Right lobe of liver (tissue), 4 donors: Measurements from ENCODE around the gene TNFAIP1.

Experiments used
- POLR2A ChIP-seq: fragments of 450-650 bp; IDR thresholded peaks from one replicate; pipeline ENCODE4 v1.6.1; 2017; ENCODE audit warnings: antibody characterized with exemption, mild to moderate bottlenecking
- TF ChIP-seq, protein P1 (sequence below), 4 donors: fragments of 200-600 bp in 3 of 4; fragments of 450-650 bp in 1 of 4; IDR thresholded peaks; one replicate each; pipeline versions ENCODE4 v1.5.1 to v1.8.0; 2016 to 2022; ENCODE audit warnings: antibody characterized with exemption in 4 of 4, mild to moderate bottlenecking in 2 of 4
- donor health status: DM: no; HTN: no; CAD: no.
- donor health status: DM: no; HTN: no; CAD: no.
- donor health status: DM: no; HTN: yes; CAD: no.

DNA sequence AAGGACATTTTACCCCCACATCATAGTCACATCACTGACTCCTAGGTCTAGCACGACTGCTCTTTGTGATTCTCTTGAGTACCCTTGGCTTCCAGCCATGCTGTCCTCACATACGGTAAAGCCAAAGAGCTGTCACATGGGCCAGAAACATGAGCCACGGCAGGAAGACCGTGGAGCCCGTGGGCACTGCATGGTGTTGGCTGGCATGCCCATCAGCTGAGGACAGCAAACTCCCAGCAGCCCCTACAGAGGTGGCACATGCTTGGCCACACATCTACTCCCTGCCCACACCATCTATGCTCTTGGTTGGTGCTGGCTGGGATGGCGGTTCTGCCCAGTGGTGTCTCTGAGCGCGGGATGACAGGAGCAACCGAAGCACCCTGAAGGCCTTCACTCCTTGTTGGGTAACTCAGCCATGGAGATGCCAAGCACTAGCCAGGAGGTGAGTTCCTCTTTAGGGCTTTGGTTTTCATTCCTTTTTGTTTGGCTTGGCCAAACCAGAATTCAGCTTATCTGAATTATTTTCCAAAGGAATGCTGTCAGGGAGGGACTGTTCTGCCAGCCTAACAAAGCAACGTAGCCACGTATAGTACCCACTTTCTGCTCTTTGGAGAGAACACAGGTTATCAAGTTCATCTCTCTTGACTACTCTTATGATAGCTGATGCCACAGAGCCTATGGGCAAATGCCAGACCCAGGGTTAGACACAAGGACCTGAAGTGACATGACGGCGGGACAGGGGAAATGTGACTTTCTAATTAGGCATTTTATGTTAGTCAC lies 10.0 kb downstream of the TNFAIP1 start:
- TF ChIP-seq, protein P1, sequence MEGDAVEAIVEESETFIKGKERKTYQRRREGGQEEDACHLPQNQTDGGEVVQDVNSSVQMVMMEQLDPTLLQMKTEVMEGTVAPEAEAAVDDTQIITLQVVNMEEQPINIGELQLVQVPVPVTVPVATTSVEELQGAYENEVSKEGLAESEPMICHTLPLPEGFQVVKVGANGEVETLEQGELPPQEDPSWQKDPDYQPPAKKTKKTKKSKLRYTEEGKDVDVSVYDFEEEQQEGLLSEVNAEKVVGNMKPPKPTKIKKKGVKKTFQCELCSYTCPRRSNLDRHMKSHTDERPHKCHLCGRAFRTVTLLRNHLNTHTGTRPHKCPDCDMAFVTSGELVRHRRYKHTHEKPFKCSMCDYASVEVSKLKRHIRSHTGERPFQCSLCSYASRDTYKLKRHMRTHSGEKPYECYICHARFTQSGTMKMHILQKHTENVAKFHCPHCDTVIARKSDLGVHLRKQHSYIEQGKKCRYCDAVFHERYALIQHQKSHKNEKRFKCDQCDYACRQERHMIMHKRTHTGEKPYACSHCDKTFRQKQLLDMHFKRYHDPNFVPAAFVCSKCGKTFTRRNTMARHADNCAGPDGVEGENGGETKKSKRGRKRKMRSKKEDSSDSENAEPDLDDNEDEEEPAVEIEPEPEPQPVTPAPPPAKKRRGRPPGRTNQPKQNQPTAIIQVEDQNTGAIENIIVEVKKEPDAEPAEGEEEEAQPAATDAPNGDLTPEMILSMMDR (IDR thresholded peaks at IDR 0.05), result no peak
- peak; percentile 30 for TF ChIP-seq POLR2A
